Measurements from ENCODE around the gene POLD4.
"Not testable (repeated sequence)": the region's sequence is repeated elsewhere in the genome, so short reads cannot be mapped to it uniquely, and the experiment has no call there.

The POLD4 gene

GRCh38 chr11:67353317-67354074, at the start of gene POLD4:
TSS of gene POLD4 (minus strand) at chr11:67353546. CDS start at chr11:67353399, 147 bp downstream.
- H3K4me1 ChIP-seq (ENCODE audit: insufficient read depth, low read length), result peaks cover 24% of the 10 kb centered on the region
- no peaks in the 10 kb centered on the region for H3K9me3 ChIP-seq (ENCODE audit: control insufficient read depth, insufficient read depth, low read length)
- H3K36me3 ChIP-seq (ENCODE audit: insufficient read depth, low read length), result no peaks in the 10 kb centered on the region
- H3K9ac ChIP-seq (ENCODE audit: low read depth, low read length), result peak within 1 kb of the TSS; percentile 59

GRCh38 chr11:67403085-67403484, 49.7 kb upstream of the POLD4 start:
- peaks cover 13% of the 10 kb centered on the region; the same call in 1 of the 2 replicates for H3K4me1 ChIP-seq (ENCODE audit: insufficient read depth, low read length)
- not testable (repeated sequence) for H3K9me3 ChIP-seq (ENCODE audit: control insufficient read depth, insufficient read depth, low read length); H3K9ac ChIP-seq (ENCODE audit: low read depth, low read length); H3K36me3 ChIP-seq (ENCODE audit: insufficient read depth, low read length)

GRCh38 chr11:67402192-67402839, 49.0 kb upstream of the POLD4 start:
- not testable (repeated sequence) for H3K9ac ChIP-seq (ENCODE audit: low read depth, low read length); H3K9me3 ChIP-seq (ENCODE audit: control insufficient read depth, insufficient read depth, low read length)
- Histone ChIP-seq H3K4me1 (ENCODE audit: insufficient read depth, low read length) (peaks cover 20% of the 10 kb centered on the region; the same call in 1 of the 2 replicates), H3K36me3 (ENCODE audit: insufficient read depth, low read length) (peaks cover 15% of the 10 kb centered on the region)

- Histone ChIP-seq H3K4me1 (ENCODE audit: insufficient read depth, low read length) (peaks cover 22% of the 10 kb centered on the region; the same call in 1 of the 2 replicates), H3K9me3 (ENCODE audit: control insufficient read depth, insufficient read depth, low read length) (no peaks in the 10 kb centered on the region), H3K36me3 (ENCODE audit: insufficient read depth, low read length) (peaks cover 16% of the 10 kb centered on the region), H3K9ac (ENCODE audit: low read depth, low read length) (peak within 1 kb of the TSS; percentile 91)
Measured at GRCh38 chr11:67401495-67402191, 48.3 kb upstream of the POLD4 start, which contains the start of gene PPP1CA. TSS of gene PPP1CA (minus strand) at chr11:67401858. CDS start at chr11:67401782, 76 bp downstream.

GRCh38 chr11:67400942-67401494, 47.7 kb upstream of the POLD4 start:
- H3K9ac ChIP-seq (ENCODE audit: low read depth, low read length), result peak overlapping the region; percentile 91
- H3K4me1 ChIP-seq (ENCODE audit: insufficient read depth, low read length), result peaks cover 28% of the 10 kb centered on the region
- H3K36me3 ChIP-seq (ENCODE audit: insufficient read depth, low read length), result peaks cover 16% of the 10 kb centered on the region
- H3K9me3 ChIP-seq (ENCODE audit: control insufficient read depth, insufficient read depth, low read length), result no peaks in the 10 kb centered on the region

GRCh38 chr11:67400251-67400941, 47.0 kb upstream of the POLD4 start:
- H3K9ac ChIP-seq (ENCODE audit: low read depth, low read length), result peak overlapping the region; percentile 91; the same call in 1 of the 2 replicates
- no peaks in the 10 kb centered on the region for H3K9me3 ChIP-seq (ENCODE audit: control insufficient read depth, insufficient read depth, low read length)
- H3K36me3 ChIP-seq (ENCODE audit: insufficient read depth, low read length), result peaks cover 16% of the 10 kb centered on the region
- H3K4me1 ChIP-seq (ENCODE audit: insufficient read depth, low read length), result peaks cover 29% of the 10 kb centered on the region

GRCh38 chr11:67398661-67399563, 45.6 kb upstream of the POLD4 start:
- no peaks in the 10 kb centered on the region for H3K9me3 ChIP-seq (ENCODE audit: control insufficient read depth, insufficient read depth, low read length)
- H3K36me3 ChIP-seq (ENCODE audit: insufficient read depth, low read length), result peaks cover 16% of the 10 kb centered on the region
- peaks cover 29% of the 10 kb centered on the region for H3K4me1 ChIP-seq (ENCODE audit: insufficient read depth, low read length)
- H3K9ac ChIP-seq (ENCODE audit: low read depth, low read length), result no peak overlapping the region

- Histone ChIP-seq H3K4me1 (ENCODE audit: insufficient read depth, low read length) (peaks cover 24% of the 10 kb centered on the region), H3K9ac (ENCODE audit: low read depth, low read length) (no peak overlapping the region), H3K36me3 (ENCODE audit: insufficient read depth, low read length) (peaks cover 16% of the 10 kb centered on the region), H3K9me3 (ENCODE audit: control insufficient read depth, insufficient read depth, low read length) (no peaks in the 10 kb centered on the region)
Measured at GRCh38 chr11:67397986-67398660, 44.8 kb upstream of the POLD4 start.

GRCh38 chr11:67397536-67397935, 44.2 kb upstream of the POLD4 start:
- Histone ChIP-seq H3K36me3 (ENCODE audit: insufficient read depth, low read length) (peaks cover 16% of the 10 kb centered on the region), H3K9me3 (ENCODE audit: control insufficient read depth, insufficient read depth, low read length) (no peaks in the 10 kb centered on the region), H3K4me1 (ENCODE audit: insufficient read depth, low read length) (peaks cover 23% of the 10 kb centered on the region), H3K9ac (ENCODE audit: low read depth, low read length) (no peak overlapping the region)

- Histone ChIP-seq H3K9ac (ENCODE audit: low read depth, low read length) (no peak overlapping the region), H3K36me3 (ENCODE audit: insufficient read depth, low read length) (peaks cover 16% of the 10 kb centered on the region), H3K9me3 (ENCODE audit: control insufficient read depth, insufficient read depth, low read length) (no peaks in the 10 kb centered on the region), H3K4me1 (ENCODE audit: insufficient read depth, low read length) (peaks cover 19% of the 10 kb centered on the region)
Measured at GRCh38 chr11:67396587-67397389, 43.4 kb upstream of the POLD4 start.

- Histone ChIP-seq H3K9me3 (ENCODE audit: control insufficient read depth, insufficient read depth, low read length) (no peaks in the 10 kb centered on the region), H3K9ac (ENCODE audit: low read depth, low read length) (no peak overlapping the region), H3K36me3 (ENCODE audit: insufficient read depth, low read length) (peaks cover 16% of the 10 kb centered on the region), H3K4me1 (ENCODE audit: insufficient read depth, low read length) (peaks cover 19% of the 10 kb centered on the region)
Measured at GRCh38 chr11:67396259-67396581, 42.9 kb upstream of the POLD4 start.

- Histone ChIP-seq H3K36me3 (ENCODE audit: insufficient read depth, low read length) (peaks cover 16% of the 10 kb centered on the region), H3K9ac (ENCODE audit: low read depth, low read length) (no peak overlapping the region), H3K4me1 (ENCODE audit: insufficient read depth, low read length) (peaks cover 19% of the 10 kb centered on the region), H3K9me3 (ENCODE audit: control insufficient read depth, insufficient read depth, low read length) (no peaks in the 10 kb centered on the region)
Measured at GRCh38 chr11:67395555-67396258, 42.4 kb upstream of the POLD4 start.
